HG02973 (cell line): ENCODE results near the gene TFE3.

ENCODE experiments used
- ATAC-seq: cut with Tn5 transposase; IDR thresholded peaks from one replicate; pipeline ENCODE4 v1.9.1; 2021; ENCODE audit warnings: moderate library complexity; ENCODE audit not compliant: unreplicated experiment

The TFE3 gene

DNA sequence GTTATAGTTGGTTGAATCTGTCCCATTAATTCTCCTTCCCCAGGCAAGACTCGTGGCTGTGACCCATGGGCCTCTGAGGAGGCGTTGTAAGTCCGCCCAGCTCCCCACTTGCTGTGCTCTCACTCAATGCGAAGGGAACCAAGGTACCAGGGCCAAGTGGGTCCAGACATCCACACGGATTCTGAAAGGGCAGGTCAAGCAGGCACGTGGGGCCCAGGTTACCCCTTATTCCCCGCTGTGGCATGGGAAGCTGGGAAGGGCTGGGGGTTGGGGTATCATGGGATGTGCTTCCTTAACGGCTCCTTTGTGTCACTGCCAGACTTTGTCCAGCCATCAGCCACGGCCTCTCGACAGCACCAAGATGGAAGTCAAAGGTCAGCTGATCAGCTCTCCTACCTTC is 18.8 kb upstream of the TFE3 start:
- no peak for ATAC-seq

DNA sequence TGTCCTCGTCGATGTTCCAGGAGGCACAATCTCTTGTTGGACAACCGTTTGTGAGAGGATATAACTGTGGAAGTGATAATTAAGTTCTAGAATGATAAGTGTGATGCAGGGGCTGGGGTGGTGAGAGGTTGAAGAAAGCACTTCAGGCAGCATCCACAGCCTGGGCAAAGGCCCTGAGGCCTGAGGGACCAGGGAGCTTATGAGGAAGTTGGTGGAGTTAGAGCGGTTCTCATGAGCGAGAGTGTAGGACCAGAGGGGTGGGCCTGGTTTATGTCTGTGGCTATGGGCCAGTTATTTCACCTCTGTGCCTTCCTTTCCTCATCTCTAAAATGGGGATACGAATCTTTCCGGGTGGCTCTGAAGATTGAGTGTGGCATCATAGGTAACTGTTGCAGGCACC is 18.3 kb upstream of the TFE3 start:
- ATAC-seq = no peak

DNA sequence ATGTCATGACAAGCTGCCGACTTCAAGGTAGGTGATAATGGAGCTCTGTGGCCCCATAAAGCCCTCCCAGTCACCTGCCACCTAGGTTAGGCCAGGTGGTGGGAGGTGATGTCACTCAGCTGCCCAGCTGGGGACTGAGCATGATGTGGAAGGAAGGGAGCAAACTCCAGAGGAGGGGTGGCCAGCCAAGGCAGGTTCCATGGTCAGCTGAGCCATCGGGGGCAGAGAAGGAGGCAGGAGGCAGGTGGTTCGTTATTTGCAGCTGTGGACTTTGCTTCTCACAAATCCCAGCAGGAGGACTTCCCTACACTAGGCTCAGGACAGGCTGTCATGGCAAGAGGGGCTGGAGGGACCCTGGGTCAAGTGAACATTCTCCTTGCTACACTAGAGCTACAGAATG is 17.8 kb upstream of the TFE3 start:
- ATAC-seq = no peak

DNA sequence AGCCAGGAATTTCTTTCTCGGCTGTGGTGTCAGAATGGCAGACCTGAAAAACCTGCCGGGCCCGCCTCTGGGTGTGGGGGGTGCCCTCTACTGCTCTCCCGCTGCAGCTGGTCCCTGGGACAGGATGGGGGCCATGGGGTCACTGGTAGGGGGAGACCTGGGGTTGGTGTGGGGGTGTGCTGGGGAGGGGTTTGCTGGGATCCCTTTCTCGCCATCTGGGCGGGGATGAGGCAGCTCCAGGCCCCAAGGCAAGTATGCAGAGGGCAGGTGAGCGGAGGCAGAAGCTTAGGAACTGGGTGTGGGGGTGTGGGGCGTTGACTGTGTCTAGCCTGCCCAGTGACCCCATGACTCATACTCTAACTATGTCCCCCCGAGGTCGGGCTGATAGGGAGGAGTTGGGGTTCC is 16.5 kb upstream of the TFE3 start:
- ATAC-seq = no peak

DNA sequence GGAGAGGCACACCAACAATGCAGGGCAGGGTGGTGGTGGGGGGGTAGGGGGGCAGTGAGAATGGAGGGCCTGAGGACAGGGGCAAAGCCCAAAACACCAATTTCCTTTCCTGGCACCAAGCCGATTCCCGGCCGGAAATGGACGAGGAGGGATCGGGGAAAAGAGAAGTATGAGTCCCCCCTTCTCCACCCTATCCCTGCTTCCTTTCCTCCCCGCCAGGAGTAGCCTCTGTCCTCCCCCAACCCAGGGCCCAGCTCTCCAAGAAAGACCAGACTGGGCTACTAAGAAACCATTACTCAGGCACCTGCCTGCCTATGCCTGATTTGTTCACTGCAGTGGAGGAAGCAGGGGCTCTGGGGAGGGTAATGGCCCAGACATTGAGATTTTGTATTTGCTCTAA is 16.0 kb upstream of the TFE3 start:
- ATAC-seq = no peak

DNA sequence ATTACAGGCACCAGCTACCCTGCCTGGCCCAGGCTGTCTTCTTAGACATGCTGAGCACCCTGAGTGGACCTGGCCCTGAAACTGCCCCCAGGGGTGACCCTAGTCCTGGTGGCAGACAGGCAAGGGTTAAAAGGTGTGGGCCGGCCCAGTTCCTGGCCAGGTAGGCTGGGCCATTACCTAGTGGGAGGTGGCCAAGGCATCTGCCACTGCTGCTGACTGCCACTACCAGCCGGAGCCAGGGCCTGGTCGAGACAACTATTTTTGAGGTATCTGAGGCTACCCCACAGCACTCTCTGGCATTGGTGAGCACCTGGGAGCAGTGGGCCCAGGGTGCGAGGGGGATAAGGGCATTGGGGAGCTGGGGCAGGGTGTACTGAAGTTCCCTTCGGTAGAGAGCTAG is 15.6 kb upstream of the TFE3 start, which contains the start of gene CCDC120:
TSS of gene CCDC120 (plus strand) at position 206 of the 400 bp plus-strand sequence. CDS start 3,043 bp downstream, outside the sequence.
- no peak for ATAC-seq

DNA sequence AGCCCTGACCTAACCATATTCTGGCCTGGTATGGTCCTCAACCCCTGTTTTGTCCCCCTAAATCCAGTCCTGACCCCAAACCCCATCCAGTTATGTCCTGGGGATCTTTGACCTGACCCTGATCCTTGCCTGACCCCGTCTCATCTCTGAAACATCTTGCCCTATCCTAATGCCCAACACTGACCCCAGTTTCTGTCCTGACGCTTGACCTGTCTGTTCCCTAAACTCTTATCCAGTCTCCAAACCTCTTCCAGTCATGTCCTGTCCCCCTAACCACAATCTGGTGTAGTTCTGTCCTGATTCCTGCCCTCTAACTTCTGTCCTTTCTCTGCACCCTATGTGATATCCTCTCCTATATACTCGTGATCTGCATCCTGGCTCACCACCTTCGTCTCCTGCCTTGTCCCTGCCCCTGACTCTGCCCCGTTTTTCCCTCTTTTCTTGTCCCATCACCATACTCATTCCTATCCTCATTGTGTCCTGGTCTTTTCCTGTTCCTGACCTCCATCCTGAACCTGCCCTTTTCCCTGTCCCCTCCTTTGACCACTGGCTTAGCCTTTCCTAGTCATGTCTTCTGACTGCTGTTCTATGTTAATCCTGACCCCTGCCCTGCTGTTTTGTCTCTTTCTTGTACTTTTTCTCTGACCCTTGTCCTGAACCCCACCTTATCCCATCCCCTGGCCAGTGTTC is 11.1 kb upstream of the TFE3 start:
- no peak for ATAC-seq

DNA sequence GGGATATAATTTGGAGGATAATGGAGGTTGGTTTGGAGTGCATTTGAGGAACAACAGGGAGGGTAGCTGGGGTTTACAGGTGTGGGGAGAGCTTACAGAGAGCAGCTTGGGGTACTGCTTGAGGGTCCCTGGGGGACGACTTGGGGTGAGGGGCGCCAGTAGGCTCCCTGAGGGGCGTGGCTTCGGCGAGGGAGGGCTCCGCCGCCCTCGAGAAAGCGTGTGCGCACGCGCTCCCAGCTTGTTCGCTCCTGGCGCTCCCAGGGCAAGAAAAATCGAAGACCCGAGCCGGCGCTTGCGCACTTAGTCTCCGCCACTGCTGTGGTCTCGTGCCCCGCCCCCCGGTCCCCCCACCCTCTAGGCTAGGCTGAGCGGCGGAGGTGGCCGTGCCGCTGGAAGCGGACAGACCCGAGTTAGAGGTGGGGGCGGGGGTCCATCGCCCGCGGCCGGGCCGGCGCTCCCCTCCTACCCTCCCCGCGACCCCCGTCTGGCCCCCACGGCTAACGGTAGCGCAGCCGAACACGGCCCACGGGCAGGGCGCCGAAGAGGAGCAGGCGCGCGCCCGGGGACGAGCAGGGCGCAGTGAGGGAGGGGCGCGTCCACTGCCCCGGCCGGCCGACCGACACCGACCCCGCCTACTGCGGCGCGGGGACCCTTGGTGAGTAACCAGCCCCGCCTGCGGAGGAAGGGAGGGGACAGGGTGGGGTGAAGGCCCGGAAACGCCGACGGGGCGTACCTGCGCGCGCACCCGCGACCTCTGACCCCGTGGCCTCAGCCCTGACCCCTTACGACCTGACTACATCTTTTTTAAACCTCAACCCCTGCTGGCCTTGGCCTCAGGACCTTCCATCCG is 10.3 kb upstream of the TFE3 start:
- no peak for ATAC-seq

DNA sequence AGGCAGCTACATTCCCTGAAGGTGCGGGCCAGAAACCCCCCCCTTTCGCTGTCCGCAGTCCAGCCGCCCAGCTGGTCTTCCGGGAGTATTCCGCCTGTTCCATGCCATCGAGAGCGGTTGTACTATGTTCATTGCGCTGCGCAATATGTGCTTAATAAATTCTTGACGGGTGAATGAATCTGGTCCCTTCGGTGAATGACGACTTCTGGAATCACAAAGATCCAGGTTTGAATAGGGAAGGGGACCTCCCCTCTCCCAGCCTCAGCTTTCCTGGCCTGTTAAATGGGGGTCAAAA is 777 bp upstream of the TFE3 start:
- ATAC-seq = no peak

DNA sequence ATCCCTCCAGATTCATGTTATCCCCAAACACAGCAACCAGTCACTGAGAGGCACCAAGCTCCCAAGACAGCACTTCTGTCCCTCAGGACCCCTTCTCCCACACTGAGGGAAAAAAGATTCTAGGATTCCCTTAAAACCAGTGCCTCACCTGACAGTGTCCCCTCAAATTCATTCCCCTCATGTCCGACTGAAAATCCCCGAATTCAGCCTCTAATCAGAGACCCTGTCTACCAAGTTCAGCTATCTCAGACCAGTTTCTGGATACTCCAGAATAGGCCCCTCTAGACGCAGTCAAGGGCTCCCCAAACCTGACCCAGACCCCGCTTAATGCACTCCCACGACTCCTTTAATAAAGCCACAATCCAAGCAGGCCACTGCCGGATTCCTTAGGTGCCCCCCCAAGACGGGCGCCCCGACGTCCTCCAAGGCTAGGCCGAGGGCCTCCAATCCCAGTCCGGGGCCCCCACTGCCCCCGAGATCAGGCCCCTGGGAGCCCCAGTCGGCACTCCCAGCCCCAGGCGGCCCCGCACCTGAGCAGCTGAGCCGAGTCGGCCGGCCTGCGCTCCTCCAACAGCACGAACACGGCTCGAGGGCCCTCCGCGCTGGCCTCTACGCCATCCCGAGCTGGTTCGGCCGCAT is 457 bp downstream of the TFE3 start:
- ATAC-seq = peak; percentile 5

DNA sequence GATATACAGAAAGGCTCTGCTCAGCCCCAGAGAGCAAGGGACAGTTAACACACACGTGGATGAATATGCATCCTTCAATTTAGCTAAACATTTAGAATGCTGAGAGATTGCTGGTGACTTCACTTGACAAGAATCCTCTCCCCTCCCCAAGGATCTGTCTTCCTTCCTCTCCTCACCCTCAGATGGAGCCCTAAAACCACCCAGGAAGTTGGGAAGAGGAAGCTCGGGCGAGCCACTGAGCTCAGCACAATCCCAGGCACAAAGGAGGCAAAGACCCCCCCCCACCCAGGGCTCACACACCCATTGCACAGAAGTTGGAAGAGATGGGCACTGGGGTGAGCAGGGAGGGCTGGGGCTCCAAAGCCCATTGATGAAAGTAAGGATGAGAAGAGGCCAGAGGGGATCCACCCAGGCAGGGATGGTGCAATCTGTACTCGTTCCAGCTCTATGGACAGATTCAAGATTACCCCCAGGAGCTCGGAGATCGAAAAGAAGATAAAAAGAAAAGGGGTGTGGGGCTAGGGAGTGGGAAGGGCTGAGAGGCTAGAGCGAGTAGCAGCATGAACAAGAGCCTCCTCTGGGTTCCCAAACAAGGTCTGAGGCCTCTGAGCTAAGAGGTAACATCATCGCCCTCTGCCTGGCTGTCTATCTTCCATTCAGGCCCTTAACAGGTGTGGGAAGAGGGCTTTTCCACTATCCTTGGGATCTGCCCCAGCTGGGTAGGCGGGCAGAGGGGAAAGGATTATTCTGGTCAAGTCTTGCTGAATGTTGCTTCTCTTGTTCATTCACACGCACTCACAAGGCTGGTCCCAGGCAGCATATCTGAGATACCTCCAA is 1.2 kb downstream of the TFE3 start:
- ATAC-seq = no peak

DNA sequence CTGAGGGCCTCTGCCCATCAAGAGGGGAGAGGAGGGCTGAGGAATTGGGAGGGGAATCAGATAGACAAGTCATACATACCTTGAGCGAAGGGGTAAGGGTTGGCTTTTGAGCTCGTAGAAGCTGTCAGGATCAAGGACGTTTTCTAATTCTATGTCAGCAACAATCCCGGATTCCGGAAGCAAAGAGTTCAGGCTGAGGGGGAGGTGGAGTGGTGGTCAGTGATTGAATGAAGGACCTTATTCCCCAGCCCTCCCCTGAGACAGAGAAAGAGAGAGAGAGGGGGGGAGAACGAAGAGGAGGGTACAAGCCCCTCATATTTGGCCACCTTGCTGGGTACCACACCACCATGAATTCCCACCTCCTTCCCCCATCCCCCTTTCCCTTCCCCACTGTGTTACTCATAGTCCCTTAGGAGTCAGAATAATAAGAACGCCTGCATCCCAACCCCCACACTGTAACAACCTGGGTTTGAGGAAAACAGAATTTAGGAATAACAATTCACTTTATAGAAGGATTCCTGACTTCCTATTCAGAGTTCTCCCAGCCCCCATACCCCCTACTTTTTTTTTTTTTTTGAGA is 2.7 kb downstream of the TFE3 start:
- no peak for ATAC-seq

DNA sequence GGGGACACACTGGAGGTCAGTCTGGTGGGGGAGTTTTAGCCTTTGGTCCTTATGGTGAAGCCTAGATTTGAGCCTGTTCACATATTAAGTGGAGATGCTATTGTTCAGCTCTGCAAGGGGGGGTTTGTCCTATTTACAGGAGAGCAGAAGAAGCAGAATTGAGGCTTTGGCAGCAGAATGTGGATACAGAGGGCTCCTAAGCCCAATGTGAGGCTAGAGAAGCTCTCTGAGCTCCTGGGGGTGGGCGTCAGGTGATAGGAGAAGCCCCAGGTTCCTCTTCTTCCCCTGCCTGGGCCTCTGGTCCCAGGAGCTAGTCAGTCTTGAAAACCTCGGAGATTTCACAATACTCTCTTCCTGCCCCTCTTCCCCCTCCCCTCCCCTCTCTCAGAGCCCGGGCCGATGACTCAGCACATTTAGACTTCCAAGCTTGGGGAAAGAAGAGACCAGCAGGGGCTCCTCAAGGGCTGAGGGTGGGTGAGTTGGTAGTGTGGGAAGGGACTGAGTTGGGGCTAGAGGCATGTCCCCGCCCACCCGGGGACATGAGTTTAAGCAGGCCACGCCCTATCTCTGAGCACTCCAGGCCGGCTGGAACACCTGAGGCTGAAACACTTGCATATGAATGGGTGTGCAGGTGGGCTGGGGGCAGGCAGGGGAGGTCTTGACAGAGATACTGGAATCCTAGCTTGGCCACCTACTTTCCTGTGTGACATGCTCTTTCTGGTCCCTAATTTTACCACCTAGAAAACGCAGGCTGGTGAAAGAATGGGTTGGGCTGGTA is 3.4 kb downstream of the TFE3 start:
- no peak for ATAC-seq

DNA sequence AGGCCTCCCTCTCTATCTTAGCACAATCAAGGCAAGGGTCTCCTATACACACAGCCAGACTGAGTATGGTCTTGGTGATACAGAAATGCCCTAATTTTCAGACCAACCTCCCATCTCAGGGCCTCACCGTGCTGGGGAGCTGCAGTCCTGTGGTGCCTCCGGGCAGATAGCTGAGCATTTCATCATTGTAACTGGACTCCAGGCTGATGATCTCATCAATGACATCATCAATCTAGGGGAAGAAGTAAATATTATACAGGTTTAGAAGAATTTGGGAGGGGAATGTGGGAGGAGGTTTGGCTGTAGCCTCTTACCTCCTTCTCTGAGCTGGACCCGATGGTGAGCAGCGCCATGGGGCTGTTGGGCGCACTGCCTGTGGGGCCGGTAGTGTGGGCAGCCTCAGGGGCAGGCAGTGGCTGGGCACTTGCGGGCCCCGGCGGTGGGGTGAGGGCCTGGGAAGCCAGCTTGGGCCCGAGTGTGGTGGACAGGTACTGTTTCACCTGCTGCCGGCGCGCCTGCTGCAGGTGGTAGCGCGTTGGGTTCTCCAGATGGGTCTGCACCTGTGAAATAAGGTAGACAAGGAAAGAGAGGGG is 5.2 kb downstream of the TFE3 start:
- no peak for ATAC-seq

DNA sequence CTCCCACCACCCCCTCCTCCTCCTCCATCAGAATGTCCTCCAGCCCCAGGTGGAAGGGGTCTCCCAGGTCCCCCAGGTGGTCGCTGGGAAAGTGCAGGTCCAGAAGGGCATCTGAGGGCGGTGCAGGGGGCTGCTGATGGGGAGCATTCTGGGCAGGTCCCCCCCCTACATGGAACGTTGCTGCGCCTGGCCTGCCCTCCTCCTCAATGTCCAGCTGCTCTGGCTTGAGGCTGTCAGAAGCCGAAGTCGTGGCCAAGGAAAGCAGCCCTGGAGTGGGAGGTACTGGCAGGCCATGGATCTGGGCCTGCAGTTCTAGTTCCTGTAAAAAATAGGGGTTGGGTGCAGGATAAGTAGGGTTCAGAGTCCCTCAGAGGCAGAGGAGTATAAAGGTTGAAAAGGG is 12.9 kb downstream of the TFE3 start:
- ATAC-seq = no peak

DNA sequence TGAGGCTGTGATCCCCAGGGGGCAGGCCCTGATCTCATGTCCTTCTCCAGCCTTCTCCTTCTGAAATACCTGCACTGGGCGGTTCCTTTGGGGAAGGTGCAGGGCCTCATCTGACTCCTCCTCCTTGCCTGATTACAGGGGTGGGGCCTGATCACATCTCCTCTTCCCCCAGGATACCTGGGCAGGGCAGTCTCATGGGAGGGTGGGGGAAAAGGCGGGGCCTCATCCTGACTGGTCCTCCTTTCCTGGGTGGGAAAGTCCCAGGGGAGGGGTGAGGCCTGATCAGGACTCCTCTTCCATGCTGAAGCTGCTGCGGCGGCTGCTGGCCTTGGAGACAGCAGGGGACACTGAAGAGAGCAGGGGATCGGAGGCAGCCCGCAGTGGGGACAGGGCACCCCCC is 13.3 kb downstream of the TFE3 start:
- ATAC-seq = no peak

DNA sequence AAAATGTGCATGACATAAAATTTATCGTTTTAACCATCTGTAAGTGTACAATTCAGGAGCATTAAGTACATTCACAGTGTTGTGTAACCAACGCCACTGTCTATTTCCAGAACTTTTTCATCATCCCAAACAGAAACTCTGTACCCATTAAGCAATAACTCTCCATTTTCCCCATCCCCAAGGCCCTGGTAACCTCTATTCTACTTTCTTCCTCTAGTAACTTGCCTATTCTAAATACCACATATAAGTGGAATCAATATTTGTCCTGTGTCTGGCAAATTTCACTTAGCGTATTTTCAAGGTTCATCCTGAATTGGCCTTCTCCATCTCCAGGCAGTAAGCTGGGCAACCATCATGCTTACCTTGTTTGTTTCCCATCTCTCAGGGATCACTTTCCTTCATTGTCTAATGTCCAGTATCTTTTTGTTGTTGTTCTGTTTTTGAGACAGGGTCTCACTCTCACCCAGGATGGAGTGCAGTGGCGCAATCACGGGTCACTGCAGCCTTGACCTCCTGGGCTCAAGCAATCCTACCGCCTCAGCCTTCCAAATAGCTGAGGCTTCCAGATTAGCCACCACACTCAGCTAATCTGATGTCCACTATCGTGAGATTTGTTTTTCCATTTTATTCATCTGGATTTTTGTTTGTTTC is 23.4 kb downstream of the TFE3 start:
- no peak for ATAC-seq

DNA sequence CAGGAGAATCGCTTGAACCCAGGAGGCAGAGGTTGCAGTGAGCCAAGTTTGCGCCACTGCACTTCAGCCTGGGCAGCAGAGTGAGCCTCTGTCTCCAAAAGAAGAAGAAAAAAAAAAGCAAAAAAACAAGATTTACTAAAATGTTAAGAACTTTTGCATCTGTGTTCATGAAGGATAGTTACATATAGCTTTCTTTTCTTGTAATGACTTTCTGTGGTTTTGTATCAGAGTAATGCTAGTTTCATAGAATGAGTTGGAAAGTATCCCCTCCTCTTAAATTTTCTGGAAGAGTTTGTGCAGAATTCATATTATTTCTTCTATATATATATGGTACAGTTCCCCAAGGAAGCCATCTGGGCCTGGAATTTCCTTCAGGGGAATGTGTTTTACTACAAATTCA is 24.1 kb downstream of the TFE3 start:
- no peak for ATAC-seq

DNA sequence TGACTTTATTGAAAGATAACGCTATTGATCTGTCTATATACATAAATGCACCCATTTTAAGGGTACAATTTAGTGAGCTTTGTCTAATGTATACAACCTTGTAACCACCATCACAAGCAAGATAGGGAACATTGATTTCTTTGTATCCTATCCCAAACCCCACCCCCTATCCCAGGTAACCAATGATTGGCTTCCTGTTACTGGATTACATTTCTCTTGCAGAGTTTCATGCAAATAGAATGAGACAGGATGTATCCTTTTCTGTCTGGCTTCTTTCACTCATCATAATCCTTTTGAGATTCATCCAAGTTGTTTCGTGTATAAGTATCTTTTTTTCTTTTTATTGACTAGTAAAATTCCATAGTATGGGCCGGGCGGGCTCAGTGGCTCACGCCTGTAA is 39.5 kb downstream of the TFE3 start:
- ATAC-seq = no peak
